ENCODE data around the gene EPHB3.

Gene EPHB3

DNA sequence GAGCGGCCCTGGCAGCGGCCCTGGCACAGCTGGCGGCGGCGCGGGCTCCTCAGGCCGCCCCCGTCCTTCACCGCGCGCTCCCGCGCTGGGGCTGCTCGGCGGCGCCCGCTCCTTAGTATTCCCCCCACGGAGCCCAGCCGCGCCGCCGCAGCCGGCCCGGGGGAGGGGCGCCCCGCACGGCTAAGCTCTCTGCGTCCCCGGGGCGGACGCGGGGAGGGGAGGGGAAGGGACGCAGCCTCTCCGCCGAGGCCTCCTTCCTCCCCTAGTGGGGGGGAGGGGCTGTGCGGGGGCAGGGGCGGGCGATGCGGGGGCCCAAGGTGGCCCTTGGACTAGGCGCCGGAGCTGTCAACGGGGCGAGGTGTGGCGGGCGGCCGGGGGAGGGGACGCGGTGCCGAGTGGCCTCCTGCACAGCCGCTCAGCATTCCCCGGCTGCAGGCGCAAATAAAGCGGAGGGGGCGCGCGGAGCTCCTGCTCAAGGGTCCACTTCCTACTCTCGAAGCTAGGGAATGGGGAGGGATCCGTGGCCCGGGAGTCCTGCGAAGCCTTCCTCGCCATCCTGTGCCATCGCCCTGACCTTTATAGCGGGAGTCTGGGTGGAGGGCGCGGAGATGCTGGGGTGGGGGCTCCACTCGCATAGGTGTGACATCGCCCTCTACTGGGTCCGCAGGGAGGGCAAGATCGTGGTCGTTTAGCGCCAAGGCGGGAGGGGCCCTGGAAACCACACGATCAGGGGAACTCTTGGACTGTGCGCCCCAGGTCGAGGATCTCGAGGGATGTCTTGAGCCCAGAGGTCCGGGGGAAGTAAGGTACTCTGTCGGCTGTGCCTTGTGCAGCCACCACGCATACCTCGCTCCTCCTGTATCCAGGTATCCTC is 22.2 kb downstream of the EPHB3 start:
- no peak for DNase-seq (ENCODE audit: extremely low read depth, low read depth)
- TF ChIP-seq, protein P1, sequence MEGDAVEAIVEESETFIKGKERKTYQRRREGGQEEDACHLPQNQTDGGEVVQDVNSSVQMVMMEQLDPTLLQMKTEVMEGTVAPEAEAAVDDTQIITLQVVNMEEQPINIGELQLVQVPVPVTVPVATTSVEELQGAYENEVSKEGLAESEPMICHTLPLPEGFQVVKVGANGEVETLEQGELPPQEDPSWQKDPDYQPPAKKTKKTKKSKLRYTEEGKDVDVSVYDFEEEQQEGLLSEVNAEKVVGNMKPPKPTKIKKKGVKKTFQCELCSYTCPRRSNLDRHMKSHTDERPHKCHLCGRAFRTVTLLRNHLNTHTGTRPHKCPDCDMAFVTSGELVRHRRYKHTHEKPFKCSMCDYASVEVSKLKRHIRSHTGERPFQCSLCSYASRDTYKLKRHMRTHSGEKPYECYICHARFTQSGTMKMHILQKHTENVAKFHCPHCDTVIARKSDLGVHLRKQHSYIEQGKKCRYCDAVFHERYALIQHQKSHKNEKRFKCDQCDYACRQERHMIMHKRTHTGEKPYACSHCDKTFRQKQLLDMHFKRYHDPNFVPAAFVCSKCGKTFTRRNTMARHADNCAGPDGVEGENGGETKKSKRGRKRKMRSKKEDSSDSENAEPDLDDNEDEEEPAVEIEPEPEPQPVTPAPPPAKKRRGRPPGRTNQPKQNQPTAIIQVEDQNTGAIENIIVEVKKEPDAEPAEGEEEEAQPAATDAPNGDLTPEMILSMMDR (IDR thresholded peaks at IDR 0.05; ENCODE audit: low read depth, low read length) = no peak; the same call in 1 of the 2 replicates

DNA sequence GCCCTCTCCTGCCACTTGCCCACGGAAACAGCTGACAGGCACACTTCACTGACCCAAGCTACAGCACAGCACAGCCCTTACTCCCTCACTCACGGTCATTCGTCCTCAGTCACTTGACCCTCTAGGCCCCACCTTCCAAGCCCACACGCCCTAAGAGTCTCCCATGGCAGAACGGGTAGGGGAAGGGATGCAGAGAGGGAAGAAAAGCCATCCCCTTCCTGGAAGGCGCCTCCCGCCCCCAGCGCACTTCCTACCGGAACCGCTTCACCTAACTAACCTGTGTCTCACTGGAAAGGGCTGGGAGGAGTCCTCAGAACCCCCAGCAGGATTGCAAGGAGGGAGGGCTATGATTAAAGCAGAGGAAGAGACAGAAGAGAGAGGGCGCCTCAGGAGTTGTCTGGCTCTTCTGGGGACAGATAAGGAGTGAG is 22.9 kb downstream of the EPHB3 start:
- no peak for DNase-seq (ENCODE audit: extremely low read depth, low read depth)
- TF ChIP-seq, protein P1 (IDR thresholded peaks at IDR 0.05; ENCODE audit: low read depth, low read length) = no peak

DNA sequence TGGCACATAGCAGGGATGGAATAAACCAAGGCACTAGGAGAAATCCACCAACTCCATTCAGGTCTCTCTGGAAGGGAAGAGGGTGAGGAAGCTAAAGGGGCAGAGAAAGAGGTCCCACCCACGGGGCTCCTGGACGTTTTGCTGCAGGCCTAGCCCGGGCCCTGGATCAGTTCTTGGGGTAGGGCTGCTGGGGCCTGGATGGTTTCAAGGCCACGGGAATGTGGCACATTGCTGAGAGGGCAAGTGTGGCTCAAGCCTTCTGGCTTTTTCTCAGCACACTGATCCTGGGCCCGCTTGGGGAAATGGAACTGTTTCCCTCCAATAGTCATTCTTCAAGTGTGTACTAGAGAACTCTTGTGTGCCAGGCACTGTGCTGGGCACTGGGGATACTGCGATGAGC is 24.0 kb downstream of the EPHB3 start:
- no peak for DNase-seq (ENCODE audit: extremely low read depth, low read depth)
- TF ChIP-seq, protein P1 (IDR thresholded peaks at IDR 0.05; ENCODE audit: low read depth, low read length) = no peak

DNA sequence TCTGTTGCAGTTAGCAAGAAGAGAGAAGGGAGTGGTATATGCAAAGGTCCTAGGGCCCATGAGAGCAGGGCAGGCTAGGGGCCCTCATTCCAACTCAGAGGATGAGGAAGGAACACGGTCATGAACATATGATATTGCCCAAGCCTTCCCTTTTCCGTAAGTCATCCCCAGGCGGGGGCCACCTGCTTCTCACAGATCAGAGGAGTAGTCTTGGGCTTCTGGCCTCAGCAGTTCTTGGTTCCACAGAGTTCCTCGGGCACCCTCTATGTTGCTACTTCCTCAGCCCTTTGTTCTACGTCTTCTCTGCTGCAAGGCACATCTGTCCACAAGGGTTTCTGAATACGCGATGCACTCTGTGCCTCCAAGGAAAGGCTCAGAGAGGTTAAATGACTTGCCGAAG is 25.3 kb downstream of the EPHB3 start:
- no peak for DNase-seq (ENCODE audit: extremely low read depth, low read depth)
- TF ChIP-seq, protein P1 (IDR thresholded peaks at IDR 0.05; ENCODE audit: low read depth, low read length) = no peak

DNA sequence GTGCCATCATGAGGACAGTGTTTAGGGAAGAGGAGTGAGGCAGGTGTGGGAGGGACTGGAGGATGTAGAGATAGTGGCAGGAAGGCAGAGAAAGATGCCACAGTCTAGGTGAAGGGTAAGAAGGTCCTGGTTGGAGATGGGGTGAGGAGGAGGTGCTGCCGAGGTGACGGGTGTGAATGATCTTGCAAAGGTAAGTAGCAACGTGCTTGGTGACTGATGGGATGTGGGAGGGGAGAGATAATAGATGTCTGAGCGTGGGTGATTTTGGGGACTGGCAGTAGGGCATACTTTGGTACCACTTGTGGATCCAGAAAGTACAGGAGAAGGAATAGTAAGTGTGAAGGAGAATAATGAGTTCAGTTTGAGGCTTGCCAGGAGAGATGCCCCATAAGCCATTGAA is 27.2 kb downstream of the EPHB3 start:
- no peak for DNase-seq (ENCODE audit: extremely low read depth, low read depth)
- TF ChIP-seq, protein P1 (IDR thresholded peaks at IDR 0.05; ENCODE audit: low read depth, low read length) = no peak

DNA sequence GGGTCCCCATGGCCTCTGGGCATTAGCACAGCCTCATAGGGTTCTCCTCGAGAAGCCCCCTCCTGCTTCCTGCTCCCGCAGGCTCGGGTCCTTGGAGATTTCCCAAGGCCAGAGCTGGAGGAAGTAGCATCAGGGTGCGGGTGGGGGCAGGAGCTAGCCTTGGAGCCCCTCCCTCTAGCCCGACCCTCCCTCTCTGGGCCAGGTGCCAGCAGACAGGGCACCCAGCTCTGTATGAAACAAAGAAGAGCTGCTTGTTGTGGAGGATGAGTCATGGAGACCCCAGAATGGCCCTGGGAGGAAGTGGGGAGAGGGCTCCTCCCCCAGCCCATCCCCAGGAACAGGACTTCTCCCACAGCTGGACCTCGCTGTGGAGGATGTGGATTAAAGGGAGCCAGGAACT is 29.2 kb downstream of the EPHB3 start:
- TF ChIP-seq, protein P1 (IDR thresholded peaks at IDR 0.05; ENCODE audit: low read depth, low read length) = no peak
- DNase-seq (ENCODE audit: extremely low read depth, low read depth) = no peak

DNA sequence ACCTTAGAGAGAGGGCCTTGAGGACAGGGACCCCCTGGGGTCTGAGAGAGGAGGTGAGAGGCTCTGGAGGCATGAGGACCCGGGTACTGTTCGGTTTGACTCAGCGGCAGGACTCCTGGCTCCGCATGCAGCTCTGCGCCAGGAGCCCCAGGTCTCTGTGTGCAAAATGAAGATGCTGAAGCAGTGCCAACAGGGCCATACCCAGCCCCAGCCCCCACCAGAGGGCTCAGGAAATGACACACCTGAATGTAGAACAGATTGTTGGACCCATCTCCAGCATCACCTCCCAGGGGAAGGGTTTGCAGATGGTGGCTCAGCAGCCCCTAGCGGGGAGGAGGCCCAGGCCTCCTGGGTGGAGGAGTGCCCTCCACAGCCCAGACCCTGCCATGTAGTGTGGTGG is 30.2 kb downstream of the EPHB3 start:
- DNase-seq (ENCODE audit: extremely low read depth, low read depth) = no peak
- TF ChIP-seq, protein P1 (IDR thresholded peaks at IDR 0.05; ENCODE audit: low read depth, low read length) = no peak

All from AG09319 (cell line).